Neutrophil (primary cell): ENCODE results near the gene OR2B6.

Experiments used
- H3K27ac ChIP-seq: fragments of 200-600 bp; sonication (generic); 2 replicates; pipeline ENCODE4 v1.5.1; 2016; ENCODE audit warnings: mild to moderate bottlenecking, moderate library complexity
- H3K27me3 ChIP-seq: fragments of 200-600 bp; sonication (generic); 2 replicates; pipeline ENCODE4 v1.6.0; 2016; ENCODE audit warnings: mild to moderate bottlenecking
- H3K36me3 ChIP-seq: fragments of 200-600 bp; sonication (generic); 2 replicates; pipeline ENCODE4 v1.5.1; 2017
- H3K4me1 ChIP-seq, 2 experiments: fragments of 200-600 bp in 1 of 2; sonication (generic) in 1 of 2; 1 replicate in 1 of 2; 2 replicates in 1 of 2; pipeline versions ENCODE4 v1.5.1 to v1.6.1; 2013 to 2016; ENCODE audit warnings: low read depth in 1 of 2, low read length in 1 of 2, mild to moderate bottlenecking in 1 of 2, moderate library complexity in 1 of 2; ENCODE audit not compliant: control insufficient read depth in 1 of 2, insufficient read depth in 1 of 2
- H3K4me3 ChIP-seq, 2 experiments: fragments of 200-600 bp in 1 of 2; sonication (generic) in 1 of 2; 1 replicate in 1 of 2; 2 replicates in 1 of 2; pipeline ENCODE4 v1.5.1; 2013 to 2016; ENCODE audit warnings: low read depth in 1 of 2, low read length in 1 of 2, mild to moderate bottlenecking in 1 of 2, moderate library complexity in 1 of 2
- H3K9me3 ChIP-seq: fragments of 200-600 bp; sonication (generic); 2 replicates; pipeline ENCODE4 v1.5.1; 2016
- TF ChIP-seq, protein P1 (sequence below): fragments of 200-600 bp; sonication (generic); IDR thresholded peaks from 2 replicates; pipeline ENCODE4 v1.5.1; 2016; ENCODE audit warnings: antibody characterized with exemption

OR2B6 gene

DNA sequence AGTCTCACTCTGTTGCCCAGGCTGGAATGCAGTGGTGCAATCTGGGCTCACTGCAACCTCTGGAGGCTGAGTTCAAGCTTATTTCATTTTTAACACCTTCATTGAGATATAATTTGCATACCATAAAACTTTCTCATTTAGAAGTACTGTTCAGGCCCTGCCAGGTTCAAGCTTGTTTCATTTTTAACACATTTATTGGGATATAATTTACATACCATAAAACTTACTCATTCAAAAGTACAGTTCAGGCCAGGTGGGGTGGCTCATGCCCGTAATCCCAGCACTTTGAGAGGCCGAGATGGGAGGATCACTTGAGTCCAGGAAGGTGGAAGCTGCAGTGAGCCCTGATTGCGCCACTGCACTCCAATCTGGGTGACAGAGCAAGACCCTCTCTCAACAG, 5.5 kb downstream of the OR2B6 start:
- no peaks in the 10 kb centered on the region for H3K9me3 ChIP-seq
- TF ChIP-seq, protein P1, sequence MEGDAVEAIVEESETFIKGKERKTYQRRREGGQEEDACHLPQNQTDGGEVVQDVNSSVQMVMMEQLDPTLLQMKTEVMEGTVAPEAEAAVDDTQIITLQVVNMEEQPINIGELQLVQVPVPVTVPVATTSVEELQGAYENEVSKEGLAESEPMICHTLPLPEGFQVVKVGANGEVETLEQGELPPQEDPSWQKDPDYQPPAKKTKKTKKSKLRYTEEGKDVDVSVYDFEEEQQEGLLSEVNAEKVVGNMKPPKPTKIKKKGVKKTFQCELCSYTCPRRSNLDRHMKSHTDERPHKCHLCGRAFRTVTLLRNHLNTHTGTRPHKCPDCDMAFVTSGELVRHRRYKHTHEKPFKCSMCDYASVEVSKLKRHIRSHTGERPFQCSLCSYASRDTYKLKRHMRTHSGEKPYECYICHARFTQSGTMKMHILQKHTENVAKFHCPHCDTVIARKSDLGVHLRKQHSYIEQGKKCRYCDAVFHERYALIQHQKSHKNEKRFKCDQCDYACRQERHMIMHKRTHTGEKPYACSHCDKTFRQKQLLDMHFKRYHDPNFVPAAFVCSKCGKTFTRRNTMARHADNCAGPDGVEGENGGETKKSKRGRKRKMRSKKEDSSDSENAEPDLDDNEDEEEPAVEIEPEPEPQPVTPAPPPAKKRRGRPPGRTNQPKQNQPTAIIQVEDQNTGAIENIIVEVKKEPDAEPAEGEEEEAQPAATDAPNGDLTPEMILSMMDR = no peak

DNA sequence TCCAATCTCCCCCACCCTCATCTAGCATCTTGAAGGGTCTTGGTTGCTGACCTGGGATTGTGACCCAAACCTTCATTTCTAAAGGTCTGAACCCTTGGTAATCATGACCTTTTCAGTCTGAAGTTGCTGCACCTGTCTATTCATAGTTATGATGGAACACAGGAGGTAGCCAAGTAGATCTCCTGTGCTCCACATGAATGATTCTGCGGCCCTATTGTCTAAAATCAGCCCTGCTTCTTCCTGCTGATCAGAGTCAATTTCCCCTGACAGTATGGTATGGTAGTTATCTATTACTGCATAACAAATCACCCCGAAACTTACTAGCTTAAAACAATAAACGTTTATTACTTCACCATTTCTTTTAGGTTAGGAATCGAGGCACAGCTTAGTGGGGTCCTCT, 9.0 kb downstream of the OR2B6 start:
- Histone ChIP-seq H3K4me3 (no peak overlapping the region), H3K36me3 (no peaks in the 10 kb centered on the region), H3K9me3 (no peaks in the 10 kb centered on the region), H3K4me1 (no peaks in the 10 kb centered on the region), H3K27me3 (no peaks in the 10 kb centered on the region), H3K27ac (no peak overlapping the region)
- TF ChIP-seq, protein P1 = no peak

More for the DNA sequence above, 5.5 kb downstream of the OR2B6 start:
- Histone ChIP-seq H3K4me1 (no peaks in the 10 kb centered on the region), H3K36me3 (no peaks in the 10 kb centered on the region), H3K27ac (no peak overlapping the region), H3K27me3 (no peaks in the 10 kb centered on the region), H3K4me3 (no peak overlapping the region)

DNA sequence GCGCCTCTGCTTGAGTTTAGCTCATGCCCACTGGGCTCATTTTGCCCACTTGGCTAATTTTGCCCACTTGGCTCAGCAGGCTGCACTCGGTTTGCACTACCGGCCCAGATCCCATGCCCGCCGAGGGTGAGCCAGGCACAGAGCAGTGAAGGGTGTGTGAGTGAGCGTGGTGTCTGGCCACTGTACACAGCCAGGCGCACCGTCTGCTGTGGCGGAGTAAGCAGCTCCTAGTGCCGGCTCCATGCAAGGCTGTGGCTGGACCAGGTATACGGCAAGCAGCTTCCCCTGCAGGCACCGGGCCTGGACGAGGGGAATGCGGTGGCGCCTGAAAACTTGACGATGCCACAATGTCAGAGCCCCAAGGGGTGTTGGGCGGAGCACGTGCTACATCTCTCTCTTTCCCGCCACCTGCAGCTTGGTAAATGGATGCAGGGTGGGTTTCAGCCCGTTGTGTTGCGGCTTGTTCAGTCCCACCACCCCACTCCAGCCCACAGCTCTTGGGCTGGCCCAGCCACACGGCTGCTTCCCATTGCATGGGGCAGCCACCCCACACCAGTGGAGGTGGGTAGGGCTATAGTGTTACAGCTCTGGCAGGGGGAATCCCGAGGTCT, 9.9 kb downstream of the OR2B6 start:
- Histone ChIP-seq H3K27ac (no peak overlapping the region), H3K27me3 (no peaks in the 10 kb centered on the region), H3K36me3 (no peaks in the 10 kb centered on the region), H3K9me3 (no peaks in the 10 kb centered on the region), H3K4me1 (no peaks in the 10 kb centered on the region), H3K4me3 (no peak overlapping the region)
- TF ChIP-seq, protein P1 = no peak

DNA sequence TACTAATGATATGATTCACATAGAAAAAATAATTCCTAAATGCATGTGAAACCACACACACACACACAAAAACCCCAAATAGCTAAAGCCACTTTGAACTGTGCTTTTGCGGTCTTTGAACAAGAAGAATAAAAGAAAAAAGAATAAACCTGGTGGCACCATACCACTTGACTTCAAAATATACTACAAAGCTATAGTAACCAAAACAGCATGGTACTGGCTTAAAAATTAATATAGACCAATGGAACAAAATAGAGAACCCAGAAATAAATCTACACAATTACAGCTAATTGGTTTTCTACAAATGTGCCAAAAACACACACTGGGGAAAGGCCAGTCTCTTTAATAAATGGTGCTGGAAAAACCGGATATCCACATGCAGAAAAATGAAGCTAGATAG, 13.4 kb downstream of the OR2B6 start:
- Histone ChIP-seq H3K27ac (no peak overlapping the region), H3K27me3 (no peaks in the 10 kb centered on the region), H3K4me3 (no peak overlapping the region), H3K36me3 (no peaks in the 10 kb centered on the region), H3K4me1 (no peaks in the 10 kb centered on the region), H3K9me3 (no peaks in the 10 kb centered on the region)
- TF ChIP-seq, protein P1 = no peak

DNA sequence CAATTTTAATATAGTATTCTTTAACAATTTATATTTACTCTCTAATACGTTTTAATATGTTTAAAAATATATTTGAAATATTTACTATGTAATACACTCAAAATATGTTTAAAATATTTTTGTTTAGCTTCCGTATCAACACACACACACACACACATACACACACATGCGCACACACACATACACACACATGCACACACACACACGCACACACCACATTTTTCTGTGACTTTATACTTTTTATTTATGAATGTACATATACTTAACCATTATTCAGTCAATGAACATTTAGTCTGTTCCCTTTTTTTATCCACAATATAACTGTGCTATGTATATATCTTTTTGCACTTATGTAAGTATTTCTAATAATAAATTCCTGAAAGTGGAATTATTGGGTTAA, 15.7 kb downstream of the OR2B6 start:
- TF ChIP-seq, protein P1 = no peak
- Histone ChIP-seq H3K4me1 (no peaks in the 10 kb centered on the region), H3K36me3 (no peaks in the 10 kb centered on the region), H3K4me3 (no peak overlapping the region), H3K9me3 (no peaks in the 10 kb centered on the region), H3K27me3 (no peaks in the 10 kb centered on the region), H3K27ac (no peak overlapping the region)
